GM21723 (cell line): Measurements from ENCODE around the gene POU2F2.

Source experiments
- ATAC-seq: cut with Tn5 transposase; IDR thresholded peaks from one replicate; pipeline ENCODE4 v1.9.1; 2021; ENCODE audit warnings: mild to moderate bottlenecking, moderate library complexity; ENCODE audit not compliant: unreplicated experiment

Gene POU2F2

DNA sequence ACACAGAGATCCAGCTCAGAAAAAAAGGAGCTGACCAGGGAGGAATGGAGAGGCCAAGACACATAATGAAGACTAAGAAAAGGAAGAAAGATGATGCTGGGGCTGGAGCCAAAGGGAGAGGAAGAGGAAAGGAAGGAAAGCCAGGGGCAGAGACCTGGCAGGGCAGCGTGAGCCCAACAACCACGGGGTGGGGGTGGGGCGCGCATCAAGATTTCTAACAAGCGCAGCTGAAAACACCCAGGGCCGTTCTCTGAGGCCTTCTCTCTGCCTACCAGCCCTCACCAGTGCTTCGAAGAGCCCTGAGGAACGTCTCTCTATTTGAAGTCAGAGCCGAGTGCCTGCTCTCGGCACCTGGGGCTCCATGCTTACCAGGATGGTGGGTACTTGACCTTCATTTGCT lies 23.6 kb upstream of the POU2F2 start:
- no peak for ATAC-seq

GRCh38 chr19:42154471-42155323 lies 22.5 kb upstream of the POU2F2 start:
- ATAC-seq: no peak

- ATAC-seq: no peak
These were observed 21.6 kb upstream of the POU2F2 start for GRCh38 chr19:42153672-42154433.

GRCh38 chr19:42152910-42153671 lies 20.8 kb upstream of the POU2F2 start:
- ATAC-seq: no peak

GRCh38 chr19:42151782-42152684 lies 19.8 kb upstream of the POU2F2 start:
- no peak for ATAC-seq

DNA sequence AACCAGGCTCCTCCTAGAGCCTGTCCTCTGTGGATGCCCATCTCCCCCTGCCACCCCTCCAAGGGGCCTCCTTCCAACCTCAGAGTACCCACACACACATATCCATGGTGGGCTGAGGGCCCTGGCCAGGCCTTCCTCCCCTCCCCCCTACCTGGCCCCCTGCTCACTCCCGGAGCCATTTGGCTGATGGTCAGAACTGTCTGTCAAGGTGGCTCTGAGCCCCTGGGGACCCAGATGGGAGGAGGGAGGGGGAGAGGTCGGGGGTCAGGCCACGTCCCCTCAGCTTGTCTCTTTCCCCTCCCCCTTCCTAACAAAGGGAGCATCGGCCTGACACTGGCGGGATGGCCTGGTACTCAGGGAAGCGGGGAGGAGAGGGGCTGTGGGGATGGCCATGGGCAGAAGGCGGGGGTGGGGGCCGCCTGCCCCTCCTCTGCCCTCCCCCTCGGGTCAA lies 18.7 kb upstream of the POU2F2 start:
- no peak for ATAC-seq

- no peak for ATAC-seq
These were observed 18.1 kb upstream of the POU2F2 start for GRCh38 chr19:42150364-42150763.

DNA sequence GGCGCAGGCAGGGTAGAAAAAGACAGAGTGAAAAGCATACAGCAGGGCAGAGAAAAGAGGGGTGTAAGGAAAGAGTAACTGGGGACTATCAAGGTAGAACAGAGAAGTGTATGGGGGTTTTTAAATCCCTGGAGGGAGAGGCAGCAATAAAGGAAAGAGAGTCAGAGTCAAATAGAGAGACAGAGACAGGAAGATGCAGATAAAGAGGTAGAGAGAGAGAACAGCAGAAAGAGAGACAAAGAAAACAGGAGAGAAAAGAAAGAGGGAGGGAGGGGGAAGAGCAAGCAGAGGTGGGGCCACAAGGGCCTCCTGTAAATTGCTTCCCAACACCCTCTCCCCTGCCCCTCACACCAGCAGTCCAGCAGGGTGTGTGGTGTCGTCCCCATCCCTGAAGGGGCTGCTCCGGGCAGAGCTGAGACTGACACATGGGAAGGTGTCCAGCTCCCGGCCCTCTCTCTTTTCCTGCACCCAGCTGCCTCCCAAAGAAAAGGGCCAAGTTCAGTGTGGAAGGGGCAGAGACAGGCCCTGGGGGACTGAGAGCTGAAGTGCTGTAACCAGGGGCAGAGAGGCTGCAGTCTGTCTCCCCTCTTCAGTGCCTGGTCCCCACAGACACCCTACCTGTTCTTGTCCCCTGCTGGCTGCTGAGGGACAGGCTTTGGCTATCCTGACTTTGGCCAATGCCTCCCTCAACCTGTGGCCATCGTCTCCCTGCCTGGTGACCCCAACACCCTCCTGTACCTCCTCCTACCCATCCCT lies 17.4 kb upstream of the POU2F2 start:
- ATAC-seq: no peak

GRCh38 chr19:42148266-42148665 lies 16.0 kb upstream of the POU2F2 start:
- ATAC-seq: no peak

DNA sequence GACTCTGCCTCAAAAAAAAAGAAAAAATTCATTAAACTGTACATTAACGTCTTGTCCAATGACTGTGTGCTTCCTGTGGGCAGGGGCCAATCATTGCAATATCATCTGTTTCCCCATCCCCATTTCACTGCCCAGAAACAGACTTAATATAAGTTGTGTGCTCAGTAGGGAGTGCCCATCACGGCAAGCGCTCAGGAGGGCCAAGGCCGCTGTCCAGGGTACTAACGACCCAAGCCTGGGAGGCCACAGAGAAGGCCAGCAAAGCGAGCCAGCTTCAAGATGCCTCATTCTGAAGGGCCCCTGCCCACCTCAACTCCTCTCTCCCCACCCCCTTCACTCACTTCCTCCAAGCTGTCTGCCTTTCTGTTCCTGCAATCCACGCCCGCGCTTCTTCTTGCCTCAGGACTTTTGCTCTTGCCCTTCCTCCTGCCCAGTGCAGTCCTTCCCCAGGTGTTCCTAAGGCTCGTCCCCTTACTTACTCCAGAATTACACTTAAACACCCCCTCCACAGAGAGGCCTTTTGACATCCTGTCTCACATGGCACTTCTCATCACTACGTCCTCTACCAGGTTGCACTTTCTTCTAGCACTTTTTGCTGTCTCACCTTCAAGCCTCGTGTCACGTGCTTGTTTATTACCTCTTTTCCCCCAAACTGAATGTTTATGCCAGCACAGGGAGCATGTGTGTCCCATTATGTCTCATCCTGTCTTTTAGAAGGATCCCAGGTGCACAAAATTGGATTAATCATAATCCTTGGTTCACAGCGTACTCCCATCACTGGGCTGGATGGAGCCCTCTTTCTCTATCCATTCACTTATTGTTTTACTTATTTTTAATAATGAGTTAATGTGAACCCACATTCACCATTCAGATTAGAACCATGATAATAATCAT lies 11.3 kb upstream of the POU2F2 start:
- ATAC-seq: no peak

DNA sequence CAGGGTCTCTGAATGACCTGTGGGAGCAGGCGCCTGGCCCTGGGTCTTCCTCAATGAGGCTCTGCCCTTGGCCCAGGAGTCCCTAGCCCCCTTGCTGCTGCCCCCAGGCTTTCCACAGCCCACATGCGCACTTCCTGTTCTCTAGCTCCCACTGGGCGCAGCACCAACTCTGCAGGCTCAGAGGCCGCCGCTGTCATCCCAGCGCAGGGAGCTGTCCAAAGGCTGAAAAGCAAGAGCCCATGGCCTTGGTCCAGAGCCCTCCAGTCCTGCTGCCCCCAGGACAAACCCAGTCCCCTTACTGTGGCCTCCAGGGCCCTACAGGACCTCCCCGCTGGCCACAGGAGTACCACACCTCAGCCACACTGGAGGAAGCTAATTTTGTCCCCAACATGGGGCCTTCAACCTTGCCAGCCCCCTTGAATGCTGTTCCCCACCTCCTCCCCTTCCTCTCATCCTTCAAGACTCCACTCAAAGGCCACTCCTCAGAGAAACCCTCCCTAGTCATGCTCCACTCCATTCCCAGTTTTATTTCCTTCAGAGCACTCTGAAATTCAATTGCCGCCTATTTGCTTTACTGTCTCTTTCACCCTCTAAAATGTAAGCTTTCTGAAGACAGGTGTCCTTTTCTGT lies 8.0 kb upstream of the POU2F2 start:
- ATAC-seq: no peak

DNA sequence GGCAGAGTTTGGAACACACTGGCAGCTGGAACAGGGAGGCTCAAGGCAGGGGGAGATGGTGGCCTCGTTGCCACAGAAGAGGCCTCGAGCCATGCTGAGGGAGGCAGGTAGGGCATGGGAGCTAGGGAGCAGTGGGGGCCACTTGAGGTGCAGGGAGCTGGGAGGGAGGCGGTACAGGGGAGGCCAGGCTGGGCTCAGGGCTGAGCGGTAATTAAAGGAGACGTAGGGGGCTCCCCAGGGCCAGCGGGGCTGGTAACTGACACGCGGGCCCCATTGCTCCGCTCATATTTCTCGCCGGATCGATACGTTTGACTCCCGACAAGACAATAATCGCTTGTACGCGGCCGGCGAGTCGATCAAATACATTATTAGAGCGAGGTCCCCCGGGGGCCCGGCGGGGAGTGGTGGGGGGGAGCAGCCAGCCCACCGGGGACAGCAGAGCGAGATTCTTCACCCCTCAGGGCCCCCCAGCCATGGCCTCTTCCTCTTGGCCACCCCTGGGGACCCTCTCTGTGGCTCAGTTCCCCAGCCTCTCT lies 2.4 kb upstream of the POU2F2 start:
- no peak for ATAC-seq

DNA sequence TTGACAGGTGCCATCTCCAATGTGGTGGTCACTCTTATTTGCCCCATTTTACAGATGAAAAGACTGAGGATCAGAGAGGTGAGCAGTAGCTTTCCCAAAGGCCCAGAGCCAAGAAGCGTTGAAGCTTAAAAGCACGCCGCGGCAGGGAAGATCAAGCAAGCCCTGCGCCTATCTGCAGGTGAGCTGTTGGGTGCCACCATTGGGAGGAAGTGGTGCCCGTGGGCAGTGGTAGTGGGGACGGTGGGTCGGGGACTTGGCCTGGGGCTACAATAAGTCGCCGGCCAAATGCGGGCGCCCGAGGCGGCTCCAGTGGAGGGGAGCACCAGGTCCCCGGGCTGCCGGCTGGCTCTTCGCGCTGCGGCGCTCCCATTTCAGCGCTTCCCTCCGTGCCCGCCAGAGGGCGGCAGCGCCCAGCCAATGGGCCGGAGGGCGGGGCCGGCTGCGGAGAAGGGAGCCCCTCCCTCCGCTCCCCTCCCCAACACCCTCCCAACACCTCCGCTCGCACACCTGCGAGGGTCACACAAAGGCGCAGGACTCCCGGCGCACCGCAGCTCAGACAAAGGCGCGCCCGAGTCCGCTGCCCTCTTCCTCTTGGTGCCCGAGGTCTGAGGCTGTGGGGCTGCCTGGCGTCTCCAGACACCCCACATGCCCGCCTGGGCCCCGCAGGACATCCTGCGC lies 744 bp upstream of the POU2F2 start:
- peak; percentile 30 for ATAC-seq

DNA sequence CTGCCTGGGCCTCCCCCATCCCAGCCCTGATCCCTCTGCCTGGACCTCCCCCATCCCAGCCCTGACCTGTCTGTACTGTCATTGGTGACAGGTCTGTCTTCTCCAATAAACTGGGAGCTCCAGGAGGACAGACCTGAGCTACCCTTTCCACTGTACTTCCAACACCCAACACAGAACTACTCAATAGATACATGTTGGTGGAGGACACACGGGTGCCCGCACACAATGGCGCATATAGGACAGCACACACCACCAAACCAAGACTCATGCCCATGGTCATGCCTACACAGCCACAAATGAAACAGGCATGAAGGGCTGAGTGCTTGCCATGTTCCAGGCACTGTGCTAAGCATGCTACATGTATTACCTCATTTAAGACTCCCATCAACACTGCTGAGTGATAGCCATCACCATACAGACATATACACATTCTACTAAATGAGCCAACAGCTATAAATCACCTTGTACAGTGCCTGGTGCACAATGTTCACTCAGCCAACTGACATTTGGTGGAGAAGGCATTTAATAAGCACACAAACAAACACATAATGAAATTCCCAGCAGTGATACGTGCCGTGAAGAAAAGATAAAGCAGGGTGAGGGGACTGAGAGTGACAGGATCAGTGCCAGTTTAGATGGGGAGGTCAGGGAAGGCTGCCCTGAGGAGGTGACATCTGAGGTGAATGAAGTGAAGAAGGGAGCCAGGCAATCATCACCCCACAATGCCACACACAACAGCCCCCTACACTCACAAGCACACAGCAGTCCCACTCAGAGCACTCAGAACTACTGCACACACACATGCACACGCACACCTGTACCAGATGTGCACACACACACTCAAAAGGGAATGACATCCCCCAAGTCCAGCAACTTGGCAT lies 857 bp downstream of the POU2F2 start:
- no peak for ATAC-seq

GRCh38 chr19:42130254-42130573 lies 2.0 kb downstream of the POU2F2 start:
- ATAC-seq: no peak

DNA sequence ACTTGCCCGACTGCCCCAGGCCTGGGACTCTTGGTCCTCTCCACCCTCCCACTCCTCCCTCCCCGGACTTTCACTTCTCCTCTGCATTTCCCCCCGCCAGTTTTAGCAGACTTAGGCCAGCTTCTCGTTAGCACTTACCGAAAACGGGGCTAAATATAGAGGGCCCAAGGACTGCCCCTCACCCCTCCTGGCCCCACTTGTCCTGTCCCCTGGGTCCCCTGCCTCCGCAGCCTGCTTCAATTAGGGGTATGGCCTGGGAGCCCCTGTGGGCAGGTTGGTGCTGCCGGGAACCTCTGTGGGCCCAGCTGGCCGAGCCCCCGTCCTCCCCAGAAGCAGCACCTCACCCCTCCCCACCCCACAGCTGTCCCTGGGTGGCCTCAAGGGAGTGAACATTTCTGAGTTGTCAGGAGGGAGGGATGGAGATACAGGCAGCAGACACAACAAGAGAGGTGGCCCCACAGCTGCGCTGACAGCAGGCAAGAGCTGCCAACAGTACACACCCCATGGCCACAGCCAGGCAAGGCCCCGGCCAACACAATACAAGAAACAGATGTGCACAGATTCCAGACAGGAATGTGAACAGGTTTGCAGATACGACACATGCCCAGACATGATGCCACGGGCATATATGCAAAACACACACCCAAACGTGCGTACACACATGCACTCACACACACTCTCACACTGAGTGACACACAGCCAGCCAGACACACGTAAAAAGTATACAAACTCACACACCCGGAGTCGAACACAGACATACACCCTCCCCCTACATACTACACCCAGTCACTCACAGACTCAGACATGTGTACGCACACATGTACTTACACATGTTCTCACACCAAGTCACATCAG lies 2.6 kb downstream of the POU2F2 start:
- ATAC-seq: peak; percentile 58
